GM12864 (cell line): ENCODE data around the gene CNRIP1.
"Not testable (repeated sequence)": the region's sequence is repeated elsewhere in the genome, so short reads cannot be mapped to it uniquely, and the experiment has no call there.

ENCODE experiments used
- DNase-seq: peaks from one replicate; pipeline ENCODE4 v3.0.0-alpha.2; 2011; ENCODE audit warnings: low read depth
- H3K4me3 ChIP-seq: 2 replicates; pipeline ENCODE4 v1.5.1; 2011; ENCODE audit warnings: mild to moderate bottlenecking, low read depth, low read length, control low read depth
- CTCF ChIP-seq: IDR thresholded peaks from 2 replicates; pipeline ENCODE4 v1.5.1; 2011; ENCODE audit warnings: low read depth, mild to moderate bottlenecking, moderate library complexity, low read length, control low read depth, inconsistent platforms; ENCODE audit errors: missing control alignments

The CNRIP1 gene

DNA sequence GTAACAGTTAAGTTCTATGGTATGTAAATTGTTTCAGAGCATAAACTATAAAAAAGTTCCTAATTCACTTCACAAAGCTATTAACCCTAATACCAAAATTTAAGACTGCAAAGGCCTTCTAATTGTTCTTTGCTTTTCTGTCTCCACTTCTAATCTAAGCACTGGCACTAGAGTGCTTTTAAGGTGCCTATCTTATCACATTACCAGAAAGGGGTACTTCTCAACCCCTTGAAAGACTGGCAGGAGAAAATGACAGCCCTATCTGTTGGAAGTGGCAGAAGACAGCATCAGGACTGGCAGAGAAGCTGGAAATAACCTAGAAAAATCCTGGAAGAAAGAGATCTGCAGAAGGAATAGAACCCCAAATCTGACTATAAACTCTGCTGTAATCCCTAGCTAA, 10.3 kb downstream of the CNRIP1 start:
- no peak overlapping the region for H3K4me3 ChIP-seq
- TF ChIP-seq CTCF, result no peak
- DNase-seq, result no peak

DNA sequence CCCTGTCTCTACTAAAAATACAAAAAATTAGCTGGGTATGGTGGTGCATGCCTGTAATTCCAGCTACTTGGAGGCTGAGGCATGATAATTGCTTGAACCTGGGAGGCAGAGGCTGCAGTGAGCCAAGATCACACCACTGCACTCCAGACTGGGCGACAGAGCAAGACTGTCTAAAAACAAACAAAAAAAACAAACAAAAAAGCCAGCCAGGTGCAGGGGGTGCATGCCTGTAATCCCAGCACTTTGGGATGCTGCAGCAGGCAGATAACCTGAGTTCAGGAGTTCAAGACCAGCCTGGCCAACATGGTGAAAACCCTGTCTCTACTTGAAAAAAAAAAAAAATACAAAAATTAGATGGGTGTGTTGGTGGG, 15.9 kb downstream of the CNRIP1 start:
- not testable (repeated sequence) for H3K4me3 ChIP-seq, DNase-seq

DNA sequence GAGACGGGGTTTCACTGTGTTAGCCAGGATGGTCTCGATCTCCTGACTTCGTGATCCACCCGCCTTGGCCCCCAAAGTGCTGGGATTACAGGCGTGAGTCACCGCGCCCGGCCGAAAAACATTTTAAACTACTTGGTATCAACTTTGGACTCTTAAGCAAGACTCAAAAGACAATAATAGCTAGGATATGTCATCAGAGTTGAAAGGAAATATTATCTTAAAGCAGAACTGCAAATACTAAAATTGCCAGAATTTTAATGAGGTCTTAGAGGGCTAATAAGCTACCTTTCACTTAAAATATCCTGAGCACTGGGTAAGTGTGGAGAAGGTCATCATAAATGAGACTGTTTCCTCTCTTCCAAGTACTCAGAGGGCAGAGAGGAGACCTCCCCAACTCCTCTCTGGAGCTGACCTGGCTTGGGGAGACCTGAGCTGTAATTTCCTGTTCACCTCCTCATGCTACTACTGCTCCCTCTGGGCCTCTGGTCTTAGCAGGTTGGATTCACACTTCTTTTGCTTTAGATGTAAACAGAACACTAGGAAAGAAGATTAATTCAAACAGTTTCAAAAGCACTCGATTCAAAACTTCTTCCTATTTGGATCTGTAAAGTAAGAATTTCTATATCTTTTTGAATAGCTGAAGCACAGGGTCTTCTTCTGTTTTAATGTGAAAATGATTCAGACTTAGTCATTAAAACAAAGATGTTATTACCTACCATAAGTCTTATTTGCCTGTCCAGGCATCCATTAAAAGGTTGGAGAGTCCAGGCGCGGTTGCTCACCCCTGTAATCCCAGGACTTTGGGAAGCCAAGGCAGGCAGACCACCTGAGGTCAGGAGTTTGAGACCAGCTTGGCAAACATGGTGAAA, 16.5 kb downstream of the CNRIP1 start:
- no peak for TF ChIP-seq CTCF
- DNase-seq, result no peak
- H3K4me3 ChIP-seq, result no peak overlapping the region

DNA sequence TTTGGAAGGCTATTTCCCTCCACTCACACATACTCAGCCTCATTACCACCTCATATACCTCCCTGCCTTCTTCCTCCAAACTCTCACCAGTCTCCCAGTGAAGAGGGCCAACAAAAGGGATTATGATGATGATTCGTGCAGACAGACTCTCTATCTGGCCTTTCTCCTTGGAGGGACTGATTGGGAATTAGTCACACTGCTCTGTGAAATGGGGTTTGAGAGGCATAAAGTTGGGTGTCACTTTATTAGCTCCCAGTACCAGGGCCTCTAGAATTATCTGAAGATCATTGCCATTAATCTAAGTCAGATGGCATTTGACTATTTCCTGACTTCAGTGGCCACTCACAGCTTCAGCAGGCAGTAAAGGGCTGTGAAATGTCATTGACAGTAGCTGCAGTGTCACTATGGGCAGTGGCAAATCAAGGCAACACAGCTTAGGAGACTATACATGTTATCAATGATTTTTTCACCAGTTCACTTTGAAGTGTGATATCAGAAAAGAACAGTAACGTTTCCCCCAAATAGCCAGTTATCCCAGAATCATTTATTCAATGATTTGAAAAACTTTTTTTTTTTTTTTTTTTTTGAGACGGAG, 17.4 kb downstream of the CNRIP1 start:
- H3K4me3 ChIP-seq, result no peak overlapping the region
- no peak for DNase-seq
- TF ChIP-seq CTCF, result no peak

- H3K4me3 ChIP-seq, result no peak overlapping the region
- DNase-seq, result peak; percentile 26
- TF ChIP-seq CTCF, result no peak
These were observed 24.2 kb downstream of the CNRIP1 start for GRCh38 chr2:68295516-68295915.

- DNase-seq, result no peak
- no peak overlapping the region for H3K4me3 ChIP-seq
- TF ChIP-seq CTCF, result no peak
These were observed 24.8 kb downstream of the CNRIP1 start for GRCh38 chr2:68294913-68295312.

- no peak overlapping the region for H3K4me3 ChIP-seq
- no peak for DNase-seq
- peak; percentile 16 for TF ChIP-seq CTCF
These were observed 25.6 kb downstream of the CNRIP1 start for GRCh38 chr2:68294187-68294586.
